HG03432 (cell line): ENCODE data around the gene CSGALNACT2.
"Not testable (repeated sequence)": the region's sequence is repeated elsewhere in the genome, so short reads cannot be mapped to it uniquely, and the experiment has no call there.

Source experiments
- ATAC-seq: cut with Tn5 transposase; IDR thresholded peaks from one replicate; pipeline ENCODE4 v1.9.1; 2021; ENCODE audit warnings: mild to moderate bottlenecking, moderate library complexity; ENCODE audit not compliant: unreplicated experiment

Gene CSGALNACT2

DNA sequence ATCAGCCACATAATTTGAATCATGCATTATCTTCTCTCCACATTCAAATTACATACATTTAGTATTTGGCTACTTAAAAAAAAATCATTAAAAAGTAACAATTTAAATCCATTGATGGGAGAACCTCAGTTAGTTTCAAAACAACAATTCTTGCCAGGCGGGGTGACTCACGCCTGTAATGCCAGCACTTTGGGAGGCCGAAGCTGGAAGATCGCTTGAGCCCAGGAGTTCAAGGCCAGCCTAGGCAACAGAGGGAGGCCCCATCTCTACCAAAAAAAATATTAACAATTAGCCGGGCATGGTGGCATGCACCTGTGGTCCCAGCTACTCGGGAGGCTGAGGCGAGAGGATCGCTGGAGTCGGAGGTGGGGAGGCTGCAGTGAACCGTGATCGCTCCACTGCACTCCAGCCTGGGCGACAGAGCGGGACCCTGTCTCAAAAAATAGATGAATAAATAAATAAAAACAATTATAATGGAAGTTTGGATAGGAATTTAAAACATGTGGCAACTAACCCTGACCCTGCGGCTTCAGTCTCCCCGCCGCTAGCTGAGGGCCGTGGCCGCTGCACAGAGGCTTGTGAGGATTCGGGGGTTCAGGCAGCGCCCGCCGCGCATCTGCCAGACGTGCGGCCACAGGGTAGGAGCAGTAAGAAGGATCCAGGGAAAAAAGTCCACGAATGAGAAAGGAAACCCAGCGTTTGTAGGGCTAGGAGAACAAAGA is 1.1 kb upstream of the CSGALNACT2 start:
- ATAC-seq: no peak

- peak; percentile 21 for ATAC-seq
These were observed 576 bp upstream of the CSGALNACT2 start for GRCh38 chr10:43137717-43138020.

- peak; percentile 29 for ATAC-seq
These were observed 554 bp downstream of the CSGALNACT2 start for GRCh38 chr10:43138757-43139241.

DNA sequence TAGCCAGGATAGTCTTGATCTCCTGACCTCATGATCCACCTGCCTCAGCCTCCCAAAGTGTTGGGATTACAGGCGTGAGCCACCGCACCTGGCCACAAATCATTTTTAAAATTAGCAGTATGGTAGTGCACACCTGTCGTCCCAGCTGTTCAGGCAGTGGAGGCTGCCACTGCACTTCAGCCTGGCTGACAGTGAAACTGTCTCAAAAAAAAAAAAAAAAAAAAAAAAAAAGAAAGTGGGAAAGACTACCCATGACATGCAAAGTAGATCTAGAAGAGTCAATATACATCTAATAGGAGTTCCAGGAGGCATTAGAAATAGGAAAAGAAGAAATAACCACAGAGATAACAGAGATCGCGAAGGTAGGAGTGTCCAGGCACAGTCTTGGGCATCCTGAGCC is 3.2 kb downstream of the CSGALNACT2 start:
- ATAC-seq: peak; percentile 14

DNA sequence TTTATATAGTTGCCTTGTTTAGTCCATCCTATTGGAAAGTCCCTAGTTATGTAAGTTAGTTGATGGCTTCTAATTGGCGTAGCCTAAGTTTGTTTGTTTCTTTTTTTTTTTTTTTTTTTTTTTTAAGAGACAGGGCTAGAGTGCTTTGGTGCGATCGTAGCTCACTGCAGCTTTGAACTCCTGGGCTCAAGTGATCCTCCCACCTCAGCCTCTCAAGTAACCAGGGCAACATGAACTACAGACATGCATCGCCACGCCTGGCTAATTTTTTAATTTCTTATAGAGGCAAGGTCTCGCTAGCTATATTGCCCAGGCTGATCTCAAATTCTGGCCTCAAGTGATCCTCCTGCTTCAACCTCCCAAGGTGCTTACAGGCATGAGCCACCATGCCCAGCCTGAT is 7.1 kb downstream of the CSGALNACT2 start:
- no peak for ATAC-seq

- ATAC-seq: not testable (repeated sequence)
These were observed 7.7 kb downstream of the CSGALNACT2 start for GRCh38 chr10:43145936-43146335.

DNA sequence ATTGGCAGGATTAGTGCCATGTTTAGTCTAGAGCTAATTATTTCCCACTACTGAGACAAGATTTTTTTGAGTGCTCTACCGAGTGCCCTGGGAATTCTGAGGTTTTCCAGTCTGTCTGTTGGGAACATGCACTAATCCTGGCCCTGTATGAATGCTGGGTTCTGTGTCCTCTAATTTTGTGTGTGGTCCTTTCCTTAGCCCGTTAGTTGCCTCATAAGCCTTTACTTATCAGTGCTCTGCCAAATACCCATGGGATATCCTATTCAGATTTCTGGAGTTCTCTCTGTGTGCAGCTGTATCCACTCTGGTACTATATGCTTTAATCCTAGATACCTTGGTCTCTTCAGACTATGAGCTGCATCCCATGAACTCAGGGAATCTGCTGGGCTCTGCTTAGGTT is 13.1 kb downstream of the CSGALNACT2 start:
- no peak for ATAC-seq

DNA sequence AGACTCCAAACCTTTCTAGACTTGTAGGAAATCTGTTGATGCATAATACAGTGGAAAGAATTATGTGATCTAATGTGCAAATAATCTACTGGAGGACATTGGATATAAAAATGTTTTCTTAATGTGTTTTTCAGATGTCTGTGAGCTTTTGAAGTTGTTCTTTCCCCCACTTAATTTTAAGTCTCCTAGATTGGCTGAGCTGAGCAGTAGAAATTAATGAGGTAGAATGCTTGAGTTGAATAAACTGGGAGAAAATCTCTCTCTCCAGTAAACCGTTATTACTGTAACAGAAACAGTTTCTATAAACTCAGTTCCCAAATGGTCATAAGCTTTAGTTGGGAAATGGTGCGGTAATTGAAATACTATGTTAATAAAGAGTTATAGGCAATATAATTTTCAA is 15.7 kb downstream of the CSGALNACT2 start:
- ATAC-seq: no peak

GRCh38 chr10:43155221-43155620 is 17.0 kb downstream of the CSGALNACT2 start:
- ATAC-seq: no peak

GRCh38 chr10:43155741-43156140 is 17.5 kb downstream of the CSGALNACT2 start:
- ATAC-seq: no peak

DNA sequence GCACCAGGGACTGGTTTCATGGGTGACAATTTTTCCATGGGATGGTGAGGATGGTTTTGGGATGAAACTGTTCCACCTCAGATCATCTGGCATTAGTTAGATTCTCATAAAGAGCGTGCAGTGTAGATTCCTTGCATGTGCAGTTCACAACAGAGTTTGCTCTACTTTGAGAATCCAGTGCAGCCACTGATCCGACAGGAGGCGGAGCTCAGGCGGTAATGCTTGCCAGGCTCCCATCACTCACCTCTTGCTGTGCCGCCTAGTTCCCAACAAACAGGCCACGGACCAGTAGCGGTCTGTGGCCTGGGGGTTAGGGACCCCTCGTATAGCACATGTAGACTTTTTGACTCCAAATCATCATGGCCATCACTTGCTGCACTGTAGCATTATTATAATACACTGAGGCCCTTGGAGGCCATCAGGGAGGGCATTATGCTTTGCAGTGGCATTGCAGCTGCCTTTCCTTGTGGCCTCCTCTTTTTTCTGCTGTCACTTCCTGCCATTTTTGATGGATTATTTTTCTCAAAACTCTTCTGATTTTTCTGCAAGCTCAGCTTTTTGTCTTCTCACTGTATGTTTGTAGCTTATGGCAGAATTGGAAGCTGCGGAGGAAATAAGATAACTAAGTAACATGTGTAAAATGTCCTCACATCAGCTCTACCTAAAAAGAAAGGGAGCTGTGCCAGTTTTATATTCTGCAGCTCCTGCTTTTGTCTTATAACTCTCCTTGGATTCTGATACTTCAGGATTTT is 18.5 kb downstream of the CSGALNACT2 start:
- no peak for ATAC-seq

DNA sequence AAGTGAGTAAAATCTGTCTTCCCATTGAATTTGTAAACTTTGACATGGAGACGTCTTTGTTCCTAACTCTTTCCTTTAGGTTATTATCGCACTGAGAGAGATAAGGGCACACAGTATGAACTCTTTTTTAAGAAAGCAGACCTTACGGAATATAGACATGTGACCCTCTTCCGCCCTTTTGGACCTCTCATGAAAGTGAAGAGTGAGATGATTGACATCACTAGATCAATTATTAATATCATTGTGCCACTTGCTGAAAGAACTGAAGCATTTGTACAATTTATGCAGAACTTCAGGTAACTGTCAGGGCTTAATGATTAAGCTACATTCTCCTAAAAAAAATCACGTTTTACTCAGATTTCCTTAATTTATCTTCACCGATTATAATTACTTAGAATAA is 20.4 kb downstream of the CSGALNACT2 start:
- ATAC-seq: no peak

DNA sequence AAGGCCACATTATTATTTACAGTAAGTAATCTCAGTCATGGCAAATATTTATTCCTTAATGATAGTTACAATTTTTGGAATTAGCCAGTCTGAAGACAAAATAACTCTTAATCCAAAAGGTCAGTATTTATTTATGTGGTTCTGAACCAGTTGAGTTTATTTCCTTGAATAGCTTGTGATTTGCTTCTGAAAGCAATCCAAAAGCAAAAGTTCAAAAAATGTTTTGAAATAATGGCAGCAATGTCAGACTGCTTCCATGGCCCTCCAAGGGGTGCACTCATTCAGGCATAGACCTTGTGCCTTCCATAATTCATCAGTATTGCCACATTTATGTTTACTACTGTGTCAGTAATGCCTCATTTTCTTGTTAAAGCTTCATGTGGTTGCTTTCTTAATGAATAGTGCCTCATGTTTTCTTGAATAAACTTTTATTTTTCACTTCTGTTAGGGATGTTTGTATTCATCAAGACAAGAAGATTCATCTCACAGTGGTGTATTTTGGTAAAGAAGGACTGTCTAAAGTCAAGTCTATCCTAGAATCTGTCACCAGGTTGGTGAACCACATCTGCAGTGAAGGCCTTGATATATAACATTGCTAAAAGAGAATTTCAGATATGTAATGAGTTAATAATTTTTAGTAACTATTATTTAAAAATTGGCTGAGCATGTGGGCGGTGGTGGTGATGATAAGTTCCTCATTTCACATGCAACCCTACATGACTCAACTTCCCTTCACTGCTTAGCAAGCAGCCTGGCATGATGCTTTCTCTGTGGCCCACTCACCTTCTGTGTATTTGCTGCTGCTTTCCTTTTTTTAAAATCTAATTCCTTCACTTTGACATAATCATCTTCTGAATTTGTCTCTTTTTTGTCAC is 22.0 kb downstream of the CSGALNACT2 start:
- peak; percentile 77 for ATAC-seq

- peak; percentile 86 for ATAC-seq
These were observed 22.6 kb downstream of the CSGALNACT2 start for GRCh38 chr10:43160921-43161255.

GRCh38 chr10:43162604-43163003 is 24.4 kb downstream of the CSGALNACT2 start:
- no peak for ATAC-seq

- ATAC-seq: peak; percentile 46
These were observed 28.1 kb downstream of the CSGALNACT2 start for GRCh38 chr10:43166207-43166879.

DNA sequence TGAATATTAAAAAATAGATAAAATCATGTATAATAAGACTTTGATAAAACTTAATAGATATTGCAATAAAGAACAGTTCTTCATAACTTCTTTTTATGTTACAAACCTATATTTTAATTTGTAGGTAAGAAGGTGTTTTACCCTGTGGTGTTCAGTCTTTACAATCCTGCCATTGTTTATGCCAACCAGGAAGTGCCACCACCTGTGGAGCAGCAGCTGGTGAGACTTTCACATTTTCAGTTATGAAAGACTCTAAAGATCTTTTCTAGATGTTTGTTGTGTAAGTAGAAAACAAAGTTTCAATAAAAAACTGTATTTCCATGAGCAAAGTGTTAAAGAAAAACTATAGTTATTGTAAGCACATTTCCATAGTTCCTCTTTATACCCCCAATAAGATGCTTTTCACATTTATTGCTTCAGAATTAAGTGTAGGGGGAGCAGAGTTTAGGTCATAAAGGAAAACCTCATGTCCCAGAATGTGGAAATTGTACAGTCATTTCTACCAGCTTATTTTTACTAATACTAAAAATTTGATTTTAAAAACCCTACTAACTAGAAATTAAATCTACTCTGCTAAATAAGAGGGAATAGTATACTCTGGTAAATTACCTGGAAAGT is 28.7 kb downstream of the CSGALNACT2 start:
- ATAC-seq: peak; percentile 85

DNA sequence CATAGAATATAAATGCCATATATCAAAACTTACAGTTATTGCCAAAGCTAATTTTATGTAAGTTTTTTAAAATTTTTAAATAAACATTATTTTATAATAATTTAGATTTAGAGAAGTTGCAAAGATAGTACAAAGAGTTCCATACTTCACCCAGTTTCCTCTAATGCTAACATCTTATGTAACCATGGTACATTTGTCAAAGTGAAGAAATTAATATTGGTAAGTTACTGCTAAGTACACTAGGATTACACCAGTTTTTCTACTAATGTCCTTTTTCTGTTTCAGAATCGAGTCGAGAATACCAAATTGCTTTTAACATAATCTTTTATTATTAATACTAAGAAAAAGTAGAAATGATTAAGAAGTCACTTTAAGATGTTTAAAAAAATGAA is 29.2 kb downstream of the CSGALNACT2 start:
- no peak for ATAC-seq

DNA sequence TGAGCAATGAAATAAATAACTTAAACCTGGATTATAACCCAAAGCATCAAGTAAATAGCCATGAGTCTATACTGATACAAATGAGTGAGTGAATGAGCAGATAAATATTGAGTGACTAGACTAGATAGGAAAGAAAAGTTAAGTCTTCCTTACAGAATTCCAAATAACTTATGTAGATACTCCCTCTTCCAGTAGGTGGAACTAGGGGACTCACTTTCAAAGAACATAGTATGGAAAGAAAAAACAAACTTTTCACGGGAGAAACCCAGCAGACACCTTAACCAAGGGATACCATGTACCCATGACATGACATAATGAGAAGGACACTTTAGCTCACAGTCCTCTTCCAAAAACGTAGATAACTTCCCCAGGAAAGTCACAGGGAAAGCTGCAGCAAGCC is 32.2 kb downstream of the CSGALNACT2 start:
- ATAC-seq: no peak

DNA sequence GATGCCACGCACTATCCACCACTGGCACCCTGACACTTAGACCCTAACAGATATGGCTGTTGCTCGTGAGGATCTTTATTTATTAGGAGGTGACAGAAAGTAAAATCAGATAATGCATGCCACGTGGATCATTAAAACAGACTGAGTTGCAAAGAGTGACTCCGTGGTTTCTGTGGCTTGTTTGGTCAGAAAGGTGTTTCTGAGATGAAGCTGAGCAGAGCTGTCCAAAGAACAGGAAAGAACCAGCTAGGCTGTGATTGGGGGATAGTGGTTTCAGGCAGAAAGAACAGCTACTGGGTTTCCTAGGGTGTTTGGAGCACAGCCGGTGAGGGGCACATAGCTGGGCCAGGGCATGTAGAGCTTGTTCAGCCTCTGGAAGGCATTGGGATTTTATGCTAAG is 34.4 kb downstream of the CSGALNACT2 start:
- no peak for ATAC-seq

DNA sequence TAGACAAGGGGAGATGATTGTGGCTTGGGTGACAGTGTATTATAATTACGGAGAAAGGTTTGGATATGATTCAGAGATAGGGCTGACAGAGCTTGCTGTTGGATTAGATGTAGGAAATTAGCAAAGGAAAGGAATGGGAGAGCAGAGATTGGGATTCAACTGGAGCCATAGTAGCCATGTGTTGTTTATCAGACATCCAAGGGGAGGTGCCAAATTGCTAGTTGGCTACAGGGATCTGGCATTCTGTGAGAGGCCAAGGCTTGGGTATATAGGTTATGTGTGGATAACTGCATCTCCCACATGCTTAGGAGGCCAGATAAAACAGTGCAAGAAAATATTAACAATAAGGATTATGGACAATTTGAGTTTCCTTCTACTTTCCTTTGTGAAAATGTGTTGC is 34.9 kb downstream of the CSGALNACT2 start:
- no peak for ATAC-seq
